Measurements from ENCODE around the gene ACBD5.

Gene ACBD5

DNA sequence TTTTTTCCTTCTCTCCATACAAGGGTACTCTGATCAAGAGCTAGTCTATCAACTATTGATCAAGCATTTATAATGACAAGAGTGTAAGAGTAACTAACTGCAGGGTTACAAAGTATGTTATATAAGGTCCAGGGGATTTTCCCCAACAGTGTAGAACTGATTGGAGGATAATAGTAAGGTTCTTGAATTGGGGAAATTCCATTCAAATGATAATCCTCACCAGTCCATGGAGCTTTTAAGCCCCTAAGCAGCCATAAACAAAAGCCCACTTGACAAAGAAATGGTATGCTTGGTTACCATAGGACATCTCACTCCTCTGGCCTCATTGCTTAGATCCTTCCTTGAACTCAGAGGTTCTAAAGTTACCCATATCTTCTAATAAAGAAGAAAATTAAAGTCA lies 94.7 kb downstream of the ACBD5 start:
- no peak for DNase-seq

Measured in activated CD4-positive, alpha-beta T cell treated with anti-CD3 and anti-CD28 coated beads for 4 hours (primary cell).